IgD-negative memory B cell (primary cell): ENCODE results near the gene FOXO1. TPM values are rescaled to one million over a fixed set of nuclear protein-coding genes. Genes with fewer than 3 reads are reported as not detected.
A peak's percentile ranks its signal among the peaks of the same experiment; 100 is the strongest.

Source experiments
- H3K27ac Mint-ChIP-seq, 3 donors: one replicate each; pipeline ENCODE4 v1.8.0; 2020 to 2022; ENCODE audit warnings: mild to moderate bottlenecking in 3 of 3, mixed read lengths in 3 of 3, moderate library complexity in 1 of 3
- H3K27me3 Mint-ChIP-seq: one replicate; pipeline ENCODE4 v1.8.0; 2021; ENCODE audit warnings: mixed read lengths
- H3K36me3 Mint-ChIP-seq: one replicate; pipeline ENCODE4 v1.8.0; 2020; ENCODE audit warnings: mild to moderate bottlenecking, mixed read lengths
- H3K4me1 Mint-ChIP-seq, 3 donors: one replicate each; pipeline ENCODE4 v1.8.0; 2020 to 2022; ENCODE audit warnings: mixed read lengths in 3 of 3, mild to moderate bottlenecking in 1 of 3
- H3K4me3 Mint-ChIP-seq, 4 donors: one replicate each; pipeline ENCODE4 v1.8.0; 2020 to 2022; ENCODE audit warnings: mild to moderate bottlenecking in 4 of 4, mixed read lengths in 4 of 4, moderate library complexity in 3 of 4
- H3K9me3 Mint-ChIP-seq, 3 donors: one replicate each; pipeline ENCODE4 v1.8.0; 2020 to 2021; ENCODE audit warnings: mixed read lengths in 3 of 3, mild to moderate bottlenecking in 1 of 3
- polyA plus RNA-seq: library from polyadenylated mRNA; unstranded; fragments of 300-500 nt; fragmentation: Illumina TruSeq; gene quantifications from one replicate; pipeline ENCODE4 v1.2.3, GENCODE V29; 2021

The FOXO1 gene
- polyA plus RNA-seq, 1 donor from 2014 or later: 16.5 TPM

- Mint-ChIP-seq H3K36me3 (no peaks in the 10 kb centered on the region), H3K27ac (peak overlapping the region in 2 of 3 donors; percentile 6 to 77), H3K4me3 (peak overlapping the region in 3 of 4 donors; percentile 26 to 50 (median 35)), H3K4me1 (peaks cover 61 to 87% (median 74%) of the 10 kb centered on the region in 3 donors), H3K27me3 (no peaks in the 10 kb centered on the region), H3K9me3 (no peaks in the 10 kb centered on the region)
Measured at GRCh38 chr13:40596484-40596883, 70.0 kb downstream of the FOXO1 start.

GRCh38 chr13:40595693-40596092 is 70.7 kb downstream of the FOXO1 start:
- Mint-ChIP-seq H3K4me1 (peaks cover 68 to 91% (median 77%) of the 10 kb centered on the region in 3 donors), H3K27ac (peak overlapping the region in 1 of 3 donors; percentile 54), H3K27me3 (no peaks in the 10 kb centered on the region), H3K9me3 (no peaks in the 10 kb centered on the region), H3K36me3 (no peaks in the 10 kb centered on the region), H3K4me3 (peak overlapping the region in 2 of 4 donors; percentile 13)

GRCh38 chr13:40592035-40592434 is 74.4 kb downstream of the FOXO1 start:
- Mint-ChIP-seq H3K36me3 (no peaks in the 10 kb centered on the region), H3K9me3 (no peaks in the 10 kb centered on the region), H3K4me3 (peak overlapping the region in 2 of 4 donors; percentile 8 to 29), H3K27me3 (no peaks in the 10 kb centered on the region), H3K4me1 (peaks cover 61 to 88% (median 77%) of the 10 kb centered on the region in 3 donors), H3K27ac (peak overlapping the region; percentile 2 to 81 (median 29))

GRCh38 chr13:40591091-40591490 is 75.3 kb downstream of the FOXO1 start:
- peak overlapping the region; percentile 77 to 93 (median 91) for H3K27ac Mint-ChIP-seq
- peak overlapping the region; percentile 42 to 90 (median 67) for H3K4me3 Mint-ChIP-seq
- H3K27me3 Mint-ChIP-seq: no peaks in the 10 kb centered on the region
- H3K9me3 Mint-ChIP-seq: no peaks in the 10 kb centered on the region
- no peaks in the 10 kb centered on the region for H3K36me3 Mint-ChIP-seq
- H3K4me1 Mint-ChIP-seq: peaks cover 59 to 88% (median 76%) of the 10 kb centered on the region in 3 donors

- H3K36me3 Mint-ChIP-seq: no peaks in the 10 kb centered on the region
- no peaks in the 10 kb centered on the region for H3K27me3 Mint-ChIP-seq
- no peaks in the 10 kb centered on the region for H3K9me3 Mint-ChIP-seq
- H3K4me1 Mint-ChIP-seq: peaks cover 59 to 87% (median 74%) of the 10 kb centered on the region in 3 donors
- H3K27ac Mint-ChIP-seq: peak overlapping the region; percentile 77 to 93 (median 91)
- H3K4me3 Mint-ChIP-seq: peak overlapping the region; percentile 53 to 90 (median 76)
Measured at GRCh38 chr13:40590112-40590862, 76.2 kb downstream of the FOXO1 start.

- Mint-ChIP-seq H3K4me1 (peaks cover 63 to 85% (median 70%) of the 10 kb centered on the region in 3 donors), H3K4me3 (peak overlapping the region; percentile 45 to 90 (median 76)), H3K27ac (peak overlapping the region; percentile 77 to 93 (median 91)), H3K27me3 (no peaks in the 10 kb centered on the region), H3K36me3 (no peaks in the 10 kb centered on the region), H3K9me3 (no peaks in the 10 kb centered on the region)
Measured at GRCh38 chr13:40589285-40590109, 76.9 kb downstream of the FOXO1 start.

GRCh38 chr13:40588101-40588500 is 78.3 kb downstream of the FOXO1 start:
- Mint-ChIP-seq H3K36me3 (peaks cover 4% of the 10 kb centered on the region), H3K4me1 (peaks cover 61 to 79% (median 66%) of the 10 kb centered on the region in 3 donors), H3K4me3 (peak overlapping the region in 2 of 4 donors; percentile 1 to 65), H3K27me3 (no peaks in the 10 kb centered on the region), H3K9me3 (peaks cover 0 to 9% (median 0%) of the 10 kb centered on the region in 3 donors), H3K27ac (peak overlapping the region in 2 of 3 donors; percentile 4 to 78)

- peaks cover 4% of the 10 kb centered on the region for H3K36me3 Mint-ChIP-seq
- H3K9me3 Mint-ChIP-seq: peaks cover 0 to 16% (median 0%) of the 10 kb centered on the region in 3 donors
- H3K27ac Mint-ChIP-seq: peak overlapping the region in 2 of 3 donors; percentile 60 to 70
- peak overlapping the region in 3 of 4 donors; percentile 9 to 80 (median 78) for H3K4me3 Mint-ChIP-seq
- no peaks in the 10 kb centered on the region for H3K27me3 Mint-ChIP-seq
- H3K4me1 Mint-ChIP-seq: peaks cover 59 to 79% (median 66%) of the 10 kb centered on the region in 3 donors
Measured at GRCh38 chr13:40586886-40587565, 79.4 kb downstream of the FOXO1 start.

GRCh38 chr13:40585911-40586471 is 80.5 kb downstream of the FOXO1 start:
- no peak overlapping the region for H3K27ac Mint-ChIP-seq
- peak overlapping the region in 1 of 4 donors; percentile 78 for H3K4me3 Mint-ChIP-seq
- H3K36me3 Mint-ChIP-seq: peaks cover 4% of the 10 kb centered on the region
- no peaks in the 10 kb centered on the region for H3K27me3 Mint-ChIP-seq
- H3K4me1 Mint-ChIP-seq: peaks cover 60 to 79% (median 67%) of the 10 kb centered on the region in 3 donors
- peaks cover 0 to 16% (median 0%) of the 10 kb centered on the region in 3 donors for H3K9me3 Mint-ChIP-seq

- peak overlapping the region in 1 of 3 donors; percentile 46 for H3K27ac Mint-ChIP-seq
- H3K27me3 Mint-ChIP-seq: no peaks in the 10 kb centered on the region
- H3K9me3 Mint-ChIP-seq: peaks cover 0 to 16% (median 0%) of the 10 kb centered on the region in 3 donors
- peaks cover 4% of the 10 kb centered on the region for H3K36me3 Mint-ChIP-seq
- peaks cover 60 to 83% (median 67%) of the 10 kb centered on the region in 3 donors for H3K4me1 Mint-ChIP-seq
- peak overlapping the region in 1 of 4 donors; percentile 86 for H3K4me3 Mint-ChIP-seq
Measured at GRCh38 chr13:40583738-40584137, 82.7 kb downstream of the FOXO1 start.

- Mint-ChIP-seq H3K4me3 (peak overlapping the region in 1 of 4 donors; percentile 63), H3K27me3 (no peaks in the 10 kb centered on the region), H3K4me1 (peaks cover 67 to 83% (median 68%) of the 10 kb centered on the region in 3 donors), H3K9me3 (peaks cover 0 to 16% (median 0%) of the 10 kb centered on the region in 3 donors), H3K36me3 (peaks cover 4% of the 10 kb centered on the region), H3K27ac (peak overlapping the region in 1 of 3 donors; percentile 20)
Measured at GRCh38 chr13:40582531-40582930, 83.9 kb downstream of the FOXO1 start.

GRCh38 chr13:40581277-40581579 is 85.2 kb downstream of the FOXO1 start:
- Mint-ChIP-seq H3K4me1 (peaks cover 70 to 81% (median 72%) of the 10 kb centered on the region in 3 donors), H3K9me3 (peaks cover 0 to 16% (median 0%) of the 10 kb centered on the region in 3 donors), H3K4me3 (peak overlapping the region in 3 of 4 donors; percentile 21 to 85 (median 67)), H3K36me3 (peaks cover 4% of the 10 kb centered on the region), H3K27ac (peak overlapping the region in 2 of 3 donors; percentile 44 to 90), H3K27me3 (no peaks in the 10 kb centered on the region)

GRCh38 chr13:40580566-40581276 is 85.7 kb downstream of the FOXO1 start:
- Mint-ChIP-seq H3K4me1 (peaks cover 71 to 81% (median 77%) of the 10 kb centered on the region in 3 donors), H3K9me3 (peaks cover 0 to 16% (median 0%) of the 10 kb centered on the region in 3 donors), H3K4me3 (peak overlapping the region in 3 of 4 donors; percentile 21 to 85 (median 67)), H3K36me3 (peaks cover 4% of the 10 kb centered on the region), H3K27ac (peak overlapping the region; percentile 44 to 90 (median 60)), H3K27me3 (no peaks in the 10 kb centered on the region)
